Measurements from ENCODE around the gene ADPRM. TPM values are rescaled to one million over a fixed set of nuclear protein-coding genes. Genes with fewer than 3 reads are reported as not detected.

The ADPRM gene, protein sequence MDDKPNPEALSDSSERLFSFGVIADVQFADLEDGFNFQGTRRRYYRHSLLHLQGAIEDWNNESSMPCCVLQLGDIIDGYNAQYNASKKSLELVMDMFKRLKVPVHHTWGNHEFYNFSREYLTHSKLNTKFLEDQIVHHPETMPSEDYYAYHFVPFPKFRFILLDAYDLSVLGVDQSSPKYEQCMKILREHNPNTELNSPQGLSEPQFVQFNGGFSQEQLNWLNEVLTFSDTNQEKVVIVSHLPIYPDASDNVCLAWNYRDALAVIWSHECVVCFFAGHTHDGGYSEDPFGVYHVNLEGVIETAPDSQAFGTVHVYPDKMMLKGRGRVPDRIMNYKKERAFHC
- total RNA-seq (2014; rRNA removed; shearing (Covaris generic)) (4.8 and 8.8 TPM in 2 replicates), polyA plus RNA-seq (2016; fragmentation: Nextera tagmentation; extraction: Ambion mirVana) (6.8 and 7.6 TPM in 2 replicates)
- long read RNA-seq, transcript ADPRM-201 (4 exons, 1,209 nt), result major isoform, 6 of 13 reads
- long read RNA-seq, partial matches to known transcripts, result 5 of 13 reads
- long read RNA-seq, other reads (novel, unspliced or antisense), result 0 of 13 reads

GRCh38 chr17:10697092-10698081 lies at the start of gene ADPRM, which contains the start of gene SCO1:
TSS of gene ADPRM (plus strand) at chr17:10697594. CDS start at chr17:10704927, 7,333 bp downstream.
TSS of gene SCO1 (minus strand) at chr17:10697533. CDS start at chr17:10697507, 26 bp downstream.
- Mint-ChIP-seq H3K9me3 (no peaks in the 10 kb centered on the region), H3K27me3 (ENCODE audit: insufficient read depth, low read depth, poor library complexity) (peaks cover 3% of the 10 kb centered on the region), H3K4me3 (peak within 1 kb of the TSS; percentile 94), H3K27ac (peak within 1 kb of the TSS; percentile 95), H3K4me1 (peaks cover 9% of the 10 kb centered on the region; the same call in 2 of the 3 replicates), H3K36me3 (ENCODE audit: low read depth) (peaks cover 36% of the 10 kb centered on the region)
- Histone ChIP-seq H3K4me3 (peak within 1 kb of the TSS; percentile 58), H3F3A (replicated peaks; ENCODE audit: low read depth) (no peaks in the 10 kb centered on the region), H3K4me1 (ENCODE audit: insufficient read depth) (no peaks in the 10 kb centered on the region; the same call in 1 of the 2 replicates), H3K27ac (ENCODE audit: low read depth) (peak within 1 kb of the TSS; percentile 82), H3K9me2 (ENCODE audit: insufficient read depth) (no peaks in the 10 kb centered on the region), H3K4me2 (peak within 1 kb of the TSS; percentile 88), H2AFZ (peak within 1 kb of the TSS; percentile 30; the same call in 1 of the 2 replicates), H3K36me3 (ENCODE audit: insufficient read depth) (peaks cover 28% of the 10 kb centered on the region), H4K20me1 (replicated peaks; ENCODE audit: insufficient read depth) (peaks cover 22% of the 10 kb centered on the region), H3K79me2 (replicated peaks; ENCODE audit: insufficient read depth) (peaks cover 61% of the 10 kb centered on the region), H3K27me3 (ENCODE audit: insufficient read depth) (no peaks in the 10 kb centered on the region)
- peak; percentile 98 for ATAC-seq
- peak; percentile 99 for DNase-seq (ENCODE audit: low spot score)
- no peak for TF ChIP-seq NANOG (IDR thresholded peaks at IDR 0.05; ENCODE audit: borderline replicate concordance)
- TF ChIP-seq JUNB (IDR thresholded peaks at IDR 0.05; ENCODE audit: unreplicated experiment), result no peak
- TF ChIP-seq REST (IDR thresholded peaks at IDR 0.05; ENCODE audit: unreplicated experiment), result no peak
- TF ChIP-seq ZNF114 (CRISPR knock-in tag; IDR thresholded peaks at IDR 0.05), result no peak
- peak; percentile 87 for TF ChIP-seq POLR2AphosphoS5 (IDR thresholded peaks at IDR 0.05; ENCODE audit: low read depth)
- TF ChIP-seq EZH2 (IDR thresholded peaks at IDR 0.05; ENCODE audit: low read depth, unreplicated experiment), result no peak
- TF ChIP-seq STAT1 (IDR thresholded peaks at IDR 0.05; ENCODE audit: unreplicated experiment), result no peak
- no peak for TF ChIP-seq EZH2phosphoT487 (IDR thresholded peaks at IDR 0.05; ENCODE audit: unreplicated experiment)
- TF ChIP-seq, protein P1, sequence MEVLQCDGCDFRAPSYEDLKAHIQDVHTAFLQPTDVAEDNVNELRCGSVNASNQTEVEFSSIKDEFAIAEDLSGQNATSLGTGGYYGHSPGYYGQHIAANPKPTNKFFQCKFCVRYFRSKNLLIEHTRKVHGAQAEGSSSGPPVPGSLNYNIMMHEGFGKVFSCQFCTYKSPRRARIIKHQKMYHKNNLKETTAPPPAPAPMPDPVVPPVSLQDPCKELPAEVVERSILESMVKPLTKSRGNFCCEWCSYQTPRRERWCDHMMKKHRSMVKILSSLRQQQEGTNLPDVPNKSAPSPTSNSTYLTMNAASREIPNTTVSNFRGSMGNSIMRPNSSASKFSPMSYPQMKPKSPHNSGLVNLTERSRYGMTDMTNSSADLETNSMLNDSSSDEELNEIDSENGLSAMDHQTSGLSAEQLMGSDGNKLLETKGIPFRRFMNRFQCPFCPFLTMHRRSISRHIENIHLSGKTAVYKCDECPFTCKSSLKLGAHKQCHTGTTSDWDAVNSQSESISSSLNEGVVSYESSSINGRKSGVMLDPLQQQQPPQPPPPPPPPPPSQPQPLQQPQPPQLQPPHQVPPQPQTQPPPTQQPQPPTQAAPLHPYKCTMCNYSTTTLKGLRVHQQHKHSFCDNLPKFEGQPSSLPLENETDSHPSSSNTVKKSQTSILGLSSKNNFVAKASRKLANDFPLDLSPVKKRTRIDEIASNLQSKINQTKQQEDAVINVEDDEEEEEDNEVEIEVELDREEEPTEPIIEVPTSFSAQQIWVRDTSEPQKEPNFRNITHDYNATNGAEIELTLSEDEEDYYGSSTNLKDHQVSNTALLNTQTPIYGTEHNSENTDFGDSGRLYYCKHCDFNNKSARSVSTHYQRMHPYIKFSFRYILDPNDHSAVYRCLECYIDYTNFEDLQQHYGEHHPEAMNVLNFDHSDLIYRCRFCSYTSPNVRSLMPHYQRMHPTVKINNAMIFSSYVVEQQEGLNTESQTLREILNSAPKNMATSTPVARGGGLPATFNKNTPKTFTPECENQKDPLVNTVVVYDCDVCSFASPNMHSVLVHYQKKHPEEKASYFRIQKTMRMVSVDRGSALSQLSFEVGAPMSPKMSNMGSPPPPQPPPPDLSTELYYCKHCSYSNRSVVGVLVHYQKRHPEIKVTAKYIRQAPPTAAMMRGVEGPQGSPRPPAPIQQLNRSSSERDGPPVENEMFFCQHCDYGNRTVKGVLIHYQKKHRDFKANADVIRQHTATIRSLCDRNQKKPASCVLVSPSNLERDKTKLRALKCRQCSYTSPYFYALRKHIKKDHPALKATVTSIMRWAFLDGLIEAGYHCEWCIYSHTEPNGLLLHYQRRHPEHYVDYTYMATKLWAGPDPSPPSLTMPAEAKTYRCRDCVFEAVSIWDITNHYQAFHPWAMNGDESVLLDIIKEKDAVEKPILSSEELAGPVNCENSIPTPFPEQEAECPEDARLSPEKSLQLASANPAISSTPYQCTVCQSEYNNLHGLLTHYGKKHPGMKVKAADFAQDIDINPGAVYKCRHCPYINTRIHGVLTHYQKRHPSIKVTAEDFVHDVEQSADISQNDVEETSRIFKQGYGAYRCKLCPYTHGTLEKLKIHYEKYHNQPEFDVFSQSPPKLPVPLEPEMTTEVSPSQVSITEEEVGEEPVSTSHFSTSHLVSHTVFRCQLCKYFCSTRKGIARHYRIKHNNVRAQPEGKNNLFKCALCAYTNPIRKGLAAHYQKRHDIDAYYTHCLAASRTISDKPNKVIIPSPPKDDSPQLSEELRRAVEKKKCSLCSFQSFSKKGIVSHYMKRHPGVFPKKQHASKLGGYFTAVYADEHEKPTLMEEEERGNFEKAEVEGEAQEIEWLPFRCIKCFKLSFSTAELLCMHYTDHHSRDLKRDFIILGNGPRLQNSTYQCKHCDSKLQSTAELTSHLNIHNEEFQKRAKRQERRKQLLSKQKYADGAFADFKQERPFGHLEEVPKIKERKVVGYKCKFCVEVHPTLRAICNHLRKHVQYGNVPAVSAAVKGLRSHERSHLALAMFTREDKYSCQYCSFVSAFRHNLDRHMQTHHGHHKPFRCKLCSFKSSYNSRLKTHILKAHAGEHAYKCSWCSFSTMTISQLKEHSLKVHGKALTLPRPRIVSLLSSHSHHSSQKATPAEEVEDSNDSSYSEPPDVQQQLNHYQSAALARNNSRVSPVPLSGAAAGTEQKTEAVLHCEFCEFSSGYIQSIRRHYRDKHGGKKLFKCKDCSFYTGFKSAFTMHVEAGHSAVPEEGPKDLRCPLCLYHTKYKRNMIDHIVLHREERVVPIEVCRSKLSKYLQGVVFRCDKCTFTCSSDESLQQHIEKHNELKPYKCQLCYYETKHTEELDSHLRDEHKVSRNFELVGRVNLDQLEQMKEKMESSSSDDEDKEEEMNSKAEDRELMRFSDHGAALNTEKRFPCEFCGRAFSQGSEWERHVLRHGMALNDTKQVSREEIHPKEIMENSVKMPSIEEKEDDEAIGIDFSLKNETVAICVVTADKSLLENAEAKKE (CRISPR knock-in tag; IDR thresholded peaks at IDR 0.05), result no peak
- TF ChIP-seq ZNF331 (CRISPR knock-in tag; IDR thresholded peaks at IDR 0.05; ENCODE audit: low read depth), result no peak
- peak; percentile 76 for TF ChIP-seq ETS1 (IDR thresholded peaks at IDR 0.05)
- peak; percentile 49 for TF ChIP-seq CREB1 (CRISPR knock-in tag; IDR thresholded peaks at IDR 0.05; ENCODE audit: low read depth)
